Measurements from ENCODE around the gene STON2.

DNA sequence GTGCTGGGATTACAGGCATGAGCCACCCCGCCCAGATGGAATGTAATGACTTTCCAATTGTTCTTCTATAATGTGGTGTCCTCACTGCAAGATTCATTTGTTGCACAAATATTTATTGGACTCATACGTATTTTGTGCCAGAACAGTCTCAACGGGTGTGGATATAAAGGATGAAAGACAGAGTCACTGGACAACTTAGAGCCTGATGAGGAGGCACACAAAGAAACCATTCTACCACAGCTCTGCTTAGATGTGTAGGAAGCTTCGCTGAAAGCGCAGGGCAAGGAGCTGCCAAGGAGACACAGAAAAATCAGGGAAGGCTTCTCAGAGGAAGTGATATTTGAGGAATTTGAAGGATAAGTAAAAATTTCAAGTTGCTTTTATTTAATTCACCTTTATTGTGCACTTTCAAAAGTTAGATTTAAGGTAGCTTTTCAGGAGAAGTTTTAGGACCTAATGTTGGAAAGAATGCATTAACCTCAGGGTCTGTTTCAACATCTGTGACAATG is 41.6 kb upstream of the STON2 start:
- TF ChIP-seq, protein P1, sequence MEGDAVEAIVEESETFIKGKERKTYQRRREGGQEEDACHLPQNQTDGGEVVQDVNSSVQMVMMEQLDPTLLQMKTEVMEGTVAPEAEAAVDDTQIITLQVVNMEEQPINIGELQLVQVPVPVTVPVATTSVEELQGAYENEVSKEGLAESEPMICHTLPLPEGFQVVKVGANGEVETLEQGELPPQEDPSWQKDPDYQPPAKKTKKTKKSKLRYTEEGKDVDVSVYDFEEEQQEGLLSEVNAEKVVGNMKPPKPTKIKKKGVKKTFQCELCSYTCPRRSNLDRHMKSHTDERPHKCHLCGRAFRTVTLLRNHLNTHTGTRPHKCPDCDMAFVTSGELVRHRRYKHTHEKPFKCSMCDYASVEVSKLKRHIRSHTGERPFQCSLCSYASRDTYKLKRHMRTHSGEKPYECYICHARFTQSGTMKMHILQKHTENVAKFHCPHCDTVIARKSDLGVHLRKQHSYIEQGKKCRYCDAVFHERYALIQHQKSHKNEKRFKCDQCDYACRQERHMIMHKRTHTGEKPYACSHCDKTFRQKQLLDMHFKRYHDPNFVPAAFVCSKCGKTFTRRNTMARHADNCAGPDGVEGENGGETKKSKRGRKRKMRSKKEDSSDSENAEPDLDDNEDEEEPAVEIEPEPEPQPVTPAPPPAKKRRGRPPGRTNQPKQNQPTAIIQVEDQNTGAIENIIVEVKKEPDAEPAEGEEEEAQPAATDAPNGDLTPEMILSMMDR (IDR thresholded peaks at IDR 0.05): no peak
- TF ChIP-seq POLR2A (IDR thresholded peaks at IDR 0.05): no peak

Data from uterus (tissue), 2 donors.